Stimulated activated CD8-positive, alpha-beta memory T cell treated with anti-CD3 and anti-CD28 coated beads, Interleukin-15, amount 100 ng/mL, for 24 hours (primary cell): ENCODE data around the gene TSSC4.

Source experiments
- DNase-seq: peaks from one replicate; pipeline ENCODE4 v3.0.0-alpha.2; 2020; ENCODE audit warnings: low read depth

TSSC4 gene

DNA sequence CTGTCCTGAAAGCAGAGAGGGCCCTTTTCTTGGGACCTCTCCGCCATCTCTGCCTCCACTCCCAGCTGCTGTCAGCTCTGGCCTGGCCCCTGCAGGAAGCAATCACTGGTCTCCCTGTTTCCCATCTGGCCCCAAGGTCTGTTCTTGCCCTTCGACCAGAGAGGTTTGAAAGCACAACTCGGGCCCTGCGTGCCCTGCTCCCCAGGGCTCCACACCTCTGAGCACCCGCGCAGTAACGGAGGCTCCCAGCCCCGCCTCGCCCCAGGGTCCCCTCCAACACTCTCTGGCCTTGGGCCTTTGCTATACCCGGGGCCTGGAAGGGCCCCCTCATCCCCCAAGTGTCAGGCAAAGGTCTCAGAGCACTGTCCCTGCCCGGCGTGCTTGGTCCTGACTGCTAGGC lies 31.2 kb upstream of the TSSC4 start:
- no peak for DNase-seq

DNA sequence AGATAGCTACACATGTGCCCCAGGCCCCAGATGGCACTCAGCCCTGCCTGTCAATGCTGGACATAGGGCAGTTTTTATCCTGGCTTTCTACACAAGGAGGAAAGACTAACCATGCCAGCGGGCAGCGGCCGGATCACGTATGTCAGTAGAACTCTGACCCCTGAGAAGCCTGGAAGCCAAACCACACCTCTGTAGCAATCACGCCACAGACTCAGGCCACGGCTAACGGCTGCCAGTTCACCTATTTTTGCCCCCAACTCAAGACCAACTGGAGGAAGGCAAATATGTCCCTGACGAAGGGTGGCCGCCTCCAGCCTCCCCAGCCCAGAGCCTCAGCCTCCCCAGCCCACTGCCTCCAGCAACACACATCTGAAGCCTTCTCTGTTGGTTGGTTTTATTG lies 30.7 kb upstream of the TSSC4 start:
- no peak for DNase-seq

- DNase-seq = no peak
Observed at GRCh38 chr11:2374456-2375201, 25.9 kb upstream of the TSSC4 start.

DNA sequence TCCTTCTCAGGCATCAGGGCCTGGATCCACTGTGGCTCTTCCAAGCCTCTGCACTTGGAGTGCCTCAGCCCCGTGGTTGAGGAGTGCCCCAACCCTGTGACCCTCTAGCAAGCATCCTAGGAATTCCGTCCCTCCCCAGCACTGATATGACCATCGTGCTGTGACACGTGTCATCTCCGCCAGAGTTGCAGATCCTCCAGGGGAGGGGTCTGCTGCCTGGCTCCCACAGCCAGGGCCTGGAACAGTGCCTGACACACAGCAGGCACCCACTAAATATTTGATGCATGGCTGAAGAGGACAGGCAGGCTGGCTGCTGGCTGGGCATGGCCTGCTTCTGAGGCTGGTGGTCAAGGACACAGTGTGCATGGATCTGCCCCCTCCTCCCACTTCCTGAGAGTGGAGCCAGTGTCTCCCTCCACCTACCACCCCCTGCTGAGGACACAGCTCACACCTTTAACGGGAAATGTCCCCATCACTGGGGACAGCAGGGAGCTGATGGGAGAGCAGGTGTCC lies 25.2 kb upstream of the TSSC4 start:
- DNase-seq = no peak

GRCh38 chr11:2375964-2376551 lies 24.5 kb upstream of the TSSC4 start:
- DNase-seq = no peak

- peak; percentile 69 for DNase-seq
Observed at GRCh38 chr11:2376751-2377451, 23.6 kb upstream of the TSSC4 start, which contains the start of gene CD81. TSS of gene CD81 (plus strand) at chr11:2377310. CDS start at chr11:2377550, 240 bp downstream.

DNA sequence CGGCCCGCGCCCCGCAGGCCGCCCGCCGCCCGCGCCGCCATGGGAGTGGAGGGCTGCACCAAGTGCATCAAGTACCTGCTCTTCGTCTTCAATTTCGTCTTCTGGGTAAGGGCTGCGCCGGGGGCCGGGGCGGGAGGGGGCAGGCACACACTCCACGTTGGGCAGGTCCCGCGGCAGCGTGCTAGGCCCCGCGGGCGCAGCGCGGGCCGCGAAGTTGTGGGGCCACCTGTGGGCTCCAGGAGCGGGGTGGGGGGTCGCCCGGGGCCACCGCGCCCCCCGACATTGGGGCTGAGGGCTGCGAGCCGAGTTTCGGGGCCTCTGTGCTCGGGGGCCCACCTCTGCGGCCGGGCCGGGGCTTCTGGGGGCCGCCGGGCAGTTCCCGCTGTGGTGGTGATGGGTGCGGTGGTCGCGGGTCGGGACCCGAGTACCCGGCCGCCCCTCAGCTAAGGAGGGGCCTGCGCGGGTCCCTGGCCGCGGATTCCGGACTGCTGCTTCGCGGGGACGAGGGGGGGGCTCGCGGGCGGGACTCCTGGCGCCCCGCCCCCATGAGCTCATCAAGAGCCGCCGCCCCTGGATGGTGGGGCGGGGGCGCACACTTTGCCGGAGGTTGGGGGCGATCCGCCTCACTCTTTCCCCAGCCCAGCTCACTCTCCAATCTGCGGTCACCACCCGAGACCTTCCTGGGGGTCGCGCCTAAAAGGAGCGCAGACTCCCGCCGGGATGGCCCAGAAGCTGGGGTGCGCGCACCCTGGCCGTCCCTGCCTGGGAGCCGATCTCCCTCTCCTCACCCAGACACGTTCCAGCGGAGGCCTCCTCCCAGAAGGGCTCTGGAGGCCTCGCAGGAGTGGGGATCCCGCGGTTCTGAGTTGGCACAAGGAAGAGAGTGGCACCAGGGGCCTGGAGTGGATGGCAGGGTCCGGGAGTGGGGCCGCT lies 22.8 kb upstream of the TSSC4 start:
- no peak for DNase-seq

DNA sequence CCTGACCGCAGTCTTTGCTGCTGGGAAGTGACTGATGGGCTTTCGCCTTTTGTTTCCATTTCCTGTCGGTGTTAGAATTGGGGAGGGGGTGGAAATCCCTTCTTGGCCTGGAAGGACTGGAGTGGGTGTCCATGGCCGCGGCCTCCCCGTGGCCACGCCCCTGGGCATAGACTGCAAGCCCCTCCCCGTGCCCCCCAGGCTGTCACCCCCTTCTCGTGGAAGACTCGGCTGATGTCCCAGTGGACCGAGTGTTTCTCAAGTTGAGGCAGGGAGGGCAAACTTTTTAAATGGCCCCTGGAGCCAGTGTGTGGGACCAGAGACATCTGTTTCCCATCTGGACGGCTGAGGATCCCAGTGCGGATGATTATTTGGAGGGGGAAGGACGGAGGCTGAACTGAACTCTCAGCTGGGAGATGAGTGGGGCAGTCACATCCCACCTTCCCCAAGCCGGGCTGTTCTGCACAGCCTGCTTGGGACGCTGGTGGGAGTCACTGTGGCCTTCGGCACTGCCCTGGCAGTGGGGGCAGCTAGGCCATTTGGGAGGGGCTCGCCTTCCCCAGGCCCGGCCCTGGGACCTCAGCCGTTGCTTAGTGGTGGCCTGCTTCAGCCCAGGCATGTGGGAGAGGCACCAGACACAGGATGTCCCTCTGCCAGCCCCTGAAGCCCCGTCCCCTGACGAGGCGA lies 21.9 kb upstream of the TSSC4 start:
- no peak for DNase-seq

- DNase-seq = no peak
Observed at GRCh38 chr11:2379466-2380174, 20.9 kb upstream of the TSSC4 start.

DNA sequence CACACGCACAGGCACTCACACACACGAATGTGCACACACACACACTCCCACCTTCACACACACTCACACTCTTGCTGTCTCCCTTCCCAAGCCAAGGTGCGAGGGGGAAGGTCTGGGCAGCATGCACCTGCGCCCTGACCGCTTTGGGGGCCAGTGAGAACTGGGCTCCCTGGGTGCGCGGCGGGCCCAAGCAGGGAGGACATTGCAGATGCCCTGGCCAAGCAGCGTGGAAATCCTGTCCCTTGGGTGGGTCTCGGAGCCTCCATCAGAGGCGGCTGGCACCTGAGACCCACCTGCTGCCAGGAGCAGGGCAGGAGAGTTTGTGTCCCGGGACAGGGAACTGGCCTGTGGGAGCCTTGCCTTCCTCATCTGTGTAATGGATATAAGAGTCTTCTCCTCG lies 20.2 kb upstream of the TSSC4 start:
- no peak for DNase-seq

- DNase-seq = no peak
Observed at GRCh38 chr11:2380807-2381350, 19.7 kb upstream of the TSSC4 start.

DNA sequence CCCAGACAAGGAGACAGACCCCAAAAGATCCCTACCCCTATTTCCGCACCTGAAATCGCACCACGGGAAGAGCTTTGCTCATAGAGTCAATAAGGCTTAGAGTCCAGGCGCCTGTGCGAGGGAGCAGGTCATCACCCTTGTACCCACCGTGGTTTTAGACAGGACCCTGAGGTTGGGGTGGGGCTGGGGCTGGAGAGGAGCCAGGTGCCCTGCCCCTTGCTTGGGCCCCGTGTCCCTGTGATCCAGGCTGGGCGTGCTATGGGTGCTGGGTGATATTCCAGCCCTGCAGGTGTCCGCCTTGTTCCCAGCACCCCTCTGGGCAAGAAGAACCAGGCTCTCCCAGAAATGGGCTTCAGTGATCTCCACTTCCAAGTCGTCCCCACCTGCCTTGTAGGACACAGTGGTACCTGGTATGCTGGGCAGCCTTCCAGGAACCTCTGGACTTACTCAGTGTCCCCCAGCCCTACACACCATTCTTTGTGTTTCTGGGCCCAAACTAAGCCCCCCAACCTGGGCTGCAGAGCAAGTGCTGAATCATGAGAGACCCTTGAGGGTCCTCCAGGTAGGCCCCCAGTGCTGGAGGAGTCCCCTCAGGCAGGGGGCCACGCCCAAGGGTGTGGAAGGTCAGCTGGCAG lies 18.9 kb upstream of the TSSC4 start:
- DNase-seq = no peak

DNA sequence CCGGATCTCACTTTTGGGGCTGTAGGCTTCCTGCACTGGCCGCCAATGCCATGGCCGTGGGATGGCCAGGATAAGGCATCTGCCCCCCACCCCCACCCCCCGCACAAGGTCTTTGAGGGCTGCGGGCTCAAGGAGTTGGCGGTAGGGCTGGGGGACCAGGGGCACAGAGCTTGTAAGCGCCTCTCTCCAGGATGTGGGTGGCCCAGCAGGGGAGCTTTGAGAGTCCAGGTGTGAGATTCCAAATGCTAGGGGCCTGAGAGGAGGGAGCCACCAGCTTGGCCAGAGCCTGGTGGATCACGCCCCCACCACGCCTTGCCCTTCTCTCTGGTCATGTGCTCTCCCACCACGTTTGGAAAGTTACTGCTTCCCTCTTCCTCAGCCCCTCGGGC lies 18.4 kb upstream of the TSSC4 start:
- no peak for DNase-seq

- no peak for DNase-seq
Observed at GRCh38 chr11:2382936-2383851, 17.4 kb upstream of the TSSC4 start.

- no peak for DNase-seq
Observed at GRCh38 chr11:2383852-2384804, 16.4 kb upstream of the TSSC4 start.

- DNase-seq = no peak
Observed at GRCh38 chr11:2385156-2386151, 15.1 kb upstream of the TSSC4 start.
